IMR-90 (cell line): Measurements from ENCODE around the gene HORMAD2. TPM values are rescaled to one million over a fixed set of nuclear protein-coding genes. Genes with fewer than 3 reads are reported as not detected.

Experiments used
- ATAC-seq: fragments of 200-7000 bp; cut with Tn5 transposase; 2 replicates; pipeline ENCODE4 v1.9.1; 2020; ENCODE audit warnings: low read depth, mild to moderate bottlenecking, moderate library complexity
- BruUV-seq: library from RNA; stranded (reverse); fragments of 400-500 nt; replicated peaks from 2 replicates; lab custom pipeline; 2021; lab: Mats Ljungman, UMichigan
- CTCF ChIA-PET: fragments of 300-600 bp; formaldehyde crosslinking; extraction: SDS; loops from one replicate; lab custom pipeline; 2021; ENCODE audit warnings: antibody characterized with exemption; lab: Yijun Ruan, JAX
- POLR2A ChIA-PET: fragments of 300-600 bp; sonication (Branson Sonifier 250); formaldehyde crosslinking; loops from one replicate; lab custom pipeline; 2022; ENCODE audit warnings: antibody characterized with exemption; ENCODE audit not compliant: unreplicated experiment; lab: Charles Lee
- DNase-seq: peaks from one replicate; pipeline ENCODE4 v3.0.0; 2013
- H2AFZ ChIP-seq: replicated peaks from 2 replicates; pipeline ENCODE3; 2013; ENCODE audit warnings: low read length, mild to moderate bottlenecking; ENCODE audit not compliant: poor library complexity
- H2AK5ac ChIP-seq: 2 replicates; pipeline ENCODE4 v1.6.1; 2013; ENCODE audit warnings: low read depth, low read length, inconsistent platforms
- H2AK9ac ChIP-seq: replicated peaks from 2 replicates; pipeline ENCODE3; 2013; ENCODE audit warnings: mild to moderate bottlenecking, low read depth, low read length, moderate library complexity; ENCODE audit not compliant: poor library complexity
- H2BK120ac ChIP-seq: 2 replicates; pipeline ENCODE4 v1.6.1; 2013; ENCODE audit warnings: low read depth, low read length, inconsistent platforms
- H2BK15ac ChIP-seq: 3 replicates; pipeline ENCODE4 v1.6.1; 2013; ENCODE audit warnings: low read depth, low read length, inconsistent platforms
- H2BK20ac ChIP-seq: 2 replicates; pipeline ENCODE4 v1.6.1; 2013; ENCODE audit warnings: low read depth, mild to moderate bottlenecking, inconsistent platforms, low read length, moderate library complexity
- H2BK5ac ChIP-seq: 2 replicates; pipeline ENCODE4 v1.6.1; 2013; ENCODE audit warnings: mild to moderate bottlenecking, low read depth, low read length, inconsistent platforms; ENCODE audit not compliant: poor library complexity, severe bottlenecking
- H3K14ac ChIP-seq: replicated peaks from 2 replicates; pipeline ENCODE4 v1.6.1; 2013; ENCODE audit warnings: low read depth, low read length, inconsistent platforms
- H3K18ac ChIP-seq: 2 replicates; pipeline ENCODE4 v1.6.1; 2013; ENCODE audit warnings: low read depth, low read length, control low read depth
- H3K23ac ChIP-seq: 2 replicates; pipeline ENCODE4 v1.6.1; 2013; ENCODE audit warnings: low read depth, low read length, inconsistent platforms
- H3K27ac ChIP-seq: 2 replicates; pipeline ENCODE4 v1.5.1; 2013; ENCODE audit warnings: mild to moderate bottlenecking, control low read depth, low read length; ENCODE audit not compliant: insufficient read depth
- H3K27me3 ChIP-seq: 2 replicates; pipeline ENCODE4 v1.6.1; 2013; ENCODE audit warnings: low read length; ENCODE audit not compliant: control insufficient read depth, insufficient read depth
- H3K36me3 ChIP-seq: 2 replicates; pipeline ENCODE4 v1.6.1; 2013; ENCODE audit warnings: low read length, mixed read lengths; ENCODE audit not compliant: control insufficient read depth, insufficient read depth
- H3K4ac ChIP-seq: 2 replicates; pipeline ENCODE4 v1.6.1; 2013; ENCODE audit warnings: low read depth, low read length, inconsistent platforms
- H3K4me1 ChIP-seq: 2 replicates; pipeline ENCODE4 v1.6.1; 2013; ENCODE audit warnings: low read length, mixed read lengths; ENCODE audit not compliant: control insufficient read depth, insufficient read depth
- H3K4me2 ChIP-seq: 2 replicates; pipeline ENCODE4 v1.6.1; 2013; ENCODE audit warnings: low read depth, mild to moderate bottlenecking, control low read depth, low read length, moderate library complexity
- H3K4me3 ChIP-seq: 2 replicates; pipeline ENCODE4 v1.5.1; 2013; ENCODE audit warnings: low read depth, mild to moderate bottlenecking, control low read depth, low read length, moderate library complexity; ENCODE audit not compliant: insufficient read depth
- H3K56ac ChIP-seq: 2 replicates; pipeline ENCODE4 v1.6.1; 2013; ENCODE audit warnings: low read length, inconsistent platforms; ENCODE audit not compliant: insufficient read depth; ENCODE audit errors: extremely low read depth
- H3K79me1 ChIP-seq, 2 experiments: 2 replicates each; pipeline ENCODE4 v1.6.1; 2013; ENCODE audit warnings: low read length in 2 of 2, inconsistent platforms in 1 of 2, low read depth in 1 of 2
- H3K9ac ChIP-seq: 2 replicates; pipeline ENCODE4 v1.6.1; 2013; ENCODE audit warnings: low read depth, low read length, control low read depth
- H3K9me1 ChIP-seq: 2 replicates; pipeline ENCODE4 v1.6.1; 2013; ENCODE audit warnings: low read length, inconsistent platforms; ENCODE audit not compliant: insufficient read depth
- H3K9me3 ChIP-seq: 2 replicates; pipeline ENCODE4 v1.6.1; 2013; ENCODE audit warnings: low read length; ENCODE audit not compliant: control insufficient read depth, insufficient read depth
- H4K20me1 ChIP-seq: 2 replicates; pipeline ENCODE4 v1.6.1; 2013; ENCODE audit warnings: low read length, inconsistent platforms; ENCODE audit not compliant: insufficient read depth
- H4K5ac ChIP-seq: 2 replicates; pipeline ENCODE4 v1.6.1; 2013; ENCODE audit warnings: mild to moderate bottlenecking, low read depth, low read length, control low read depth
- H4K8ac ChIP-seq, 2 experiments: 2 replicates each; pipeline ENCODE4 v1.6.1; 2013; ENCODE audit warnings: low read depth in 2 of 2, low read length in 2 of 2, control low read depth in 1 of 2, inconsistent platforms in 1 of 2
- H4K91ac ChIP-seq: 2 replicates; pipeline ENCODE4 v1.6.1; 2013; ENCODE audit warnings: low read depth, low read length, inconsistent platforms; ENCODE audit not compliant: insufficient read depth
- BHLHE40 ChIP-seq: fragments of 150-350 bp; IDR thresholded peaks from 2 replicates; pipeline ENCODE4 v1.6.1; 2016; ENCODE audit warnings: mild to moderate bottlenecking, low read depth, low read length
- CEBPB ChIP-seq: IDR thresholded peaks from 2 replicates; pipeline ENCODE4 v1.6.1; 2012; ENCODE audit warnings: low read depth, low read length, improper control_type of control experiment
- CHD1 ChIP-seq: IDR thresholded peaks from 2 replicates; pipeline ENCODE4 v1.6.1; 2012; ENCODE audit warnings: low read depth, low read length, improper control_type of control experiment
- FOS ChIP-seq: fragments of 150-350 bp; IDR thresholded peaks from 2 replicates; pipeline ENCODE4 v1.6.1; 2016; ENCODE audit warnings: low read depth, low read length
- MAZ ChIP-seq: IDR thresholded peaks from 2 replicates; pipeline ENCODE4 v1.6.1; 2012; ENCODE audit warnings: low read depth, mild to moderate bottlenecking, low read length, improper control_type of control experiment, moderate library complexity, borderline replicate concordance
- NFE2L2 ChIP-seq: fragments of 150-350 bp; IDR thresholded peaks from 2 replicates; pipeline ENCODE4 v1.6.1; 2016; ENCODE audit warnings: low read depth, mild to moderate bottlenecking, low read length
- RAD21 ChIP-seq: IDR thresholded peaks from 2 replicates; pipeline ENCODE4 v1.6.1; 2012; ENCODE audit warnings: low read length, improper control_type of control experiment
- RFX5 ChIP-seq: IDR thresholded peaks from 2 replicates; pipeline ENCODE4 v1.8.0; 2012; ENCODE audit warnings: low read depth, mild to moderate bottlenecking, low read length, moderate library complexity
- SMC3 ChIP-seq: fragments of 150-350 bp; IDR thresholded peaks from 2 replicates; pipeline ENCODE4 v1.6.1; 2016; ENCODE audit warnings: low read depth, mild to moderate bottlenecking, antibody characterized with exemption, low read length, moderate library complexity
- WGBS, 2 experiments: methylation state at CpG; one replicate each; pipeline versions ENCODE4 v1.1.5 to v1.1.7; 2013; ENCODE audit warnings: missing lambda C conversion rate in 2 of 2; ENCODE audit not compliant: insufficient read length in 1 of 2; ENCODE audit errors: extremely low coverage in 2 of 2; 5-methylcytosine and 5-hydroxymethylcytosine counted together
- dilution Hi-C: fragments of 300-500 bp; cut with HindIII; formaldehyde crosslinking; loops from one replicate; pipeline ENCODE4 v1.14.3; 2018; ENCODE audit warnings: low sequenced_read_pairs; ENCODE audit not compliant: unreplicated experiment
- in situ Hi-C: fragments of 300-500 bp; cut with MboI; formaldehyde crosslinking; loops from 3 replicates; pipeline ENCODE4 v1.14.3; 2019; ENCODE audit warnings: low sequenced_read_pairs, inconsistent platforms, mixed read lengths
- intact Hi-C: fragments of 100-400 bp; cut with micrococcal nuclease; formaldehyde crosslinking; loops from 2 replicates; pipeline ENCODE4 v1.10.0; 2022
- polyA plus RNA-seq, 3 experiments: library from polyadenylated mRNA; depleted of rRNA; stranded (reverse); fragments of >200 nt; gene quantifications; 2 replicates each; pipeline ENCODE4 v1.2.3, GENCODE V29; 2012; ENCODE audit warnings: low replicate concordance in 1 of 3
- total RNA-seq: library from RNA; depleted of rRNA; stranded (reverse); fragments of >200 nt; gene quantifications from 2 replicates; pipeline ENCODE4 v1.2.3, GENCODE V29; 2012
- TF ChIP-seq, protein P1 (sequence below): fragments of 150-350 bp; IDR thresholded peaks from 2 replicates; pipeline ENCODE4 v1.6.1; 2017; ENCODE audit warnings: mild to moderate bottlenecking, antibody characterized with exemption, low read length, low read depth
- TF ChIP-seq, protein P2 (sequence below): fragments of 150-350 bp; IDR thresholded peaks from 2 replicates; pipeline ENCODE4 v1.6.1; 2016; ENCODE audit warnings: low read depth, mild to moderate bottlenecking, low read length, moderate library complexity, borderline replicate concordance

HORMAD2 gene
- total and polyA plus RNA-seq, 2 of the 4 experiments (the other 2 are of a cell fraction): not detected

GRCh38 chr22:30167296-30167695 is 87.0 kb downstream of the HORMAD2 start:
- no peak for DNase-seq
- no peak overlapping the region for H2BK15ac ChIP-seq
- no peaks in the 10 kb centered on the region for H3K9me1 ChIP-seq
- no peak overlapping the region for H3K4me2 ChIP-seq
- no peak overlapping the region for H3K23ac ChIP-seq
- H2BK120ac ChIP-seq: 0 out of 2 replicates have a peak overlapping the region, but pooled peaks have one; percentile 19
- dilution Hi-C loops (no loop called here), intact Hi-C loops (no loop called here), in situ Hi-C loops (no loop called here)
- H3K18ac ChIP-seq: no peak overlapping the region
- no peak overlapping the region for H3K4ac ChIP-seq
- no peak overlapping the region for H2AK9ac ChIP-seq
- no peak overlapping the region for H3K4me3 ChIP-seq
- no peaks in the 10 kb centered on the region for H3K79me1 ChIP-seq
- ChIA-PET POLR2A (no interaction called here), CTCF (no interaction called here)
- no peaks in the 10 kb centered on the region for H3K27me3 ChIP-seq
- no peak overlapping the region for H3K9ac ChIP-seq
- H3K9me3 ChIP-seq: no peaks in the 10 kb centered on the region
- no peak overlapping the region for H4K91ac ChIP-seq
- no TSS peak for BruUV-seq
- H2BK5ac ChIP-seq: no peak overlapping the region
- no peak overlapping the region for H3K56ac ChIP-seq
- no peak overlapping the region for H2BK20ac ChIP-seq
- H3K27ac ChIP-seq: no peak overlapping the region
- H2AK5ac ChIP-seq: no peak overlapping the region
- H2AFZ ChIP-seq: no peak overlapping the region
- TF ChIP-seq CEBPB (no peak), FOS (no peak), NFE2L2 (no peak), RAD21 (no peak), MAZ (no peak), BHLHE40 (no peak), SMC3 (no peak), CHD1 (no peak), RFX5 (no peak)
- TF ChIP-seq, protein P1, sequence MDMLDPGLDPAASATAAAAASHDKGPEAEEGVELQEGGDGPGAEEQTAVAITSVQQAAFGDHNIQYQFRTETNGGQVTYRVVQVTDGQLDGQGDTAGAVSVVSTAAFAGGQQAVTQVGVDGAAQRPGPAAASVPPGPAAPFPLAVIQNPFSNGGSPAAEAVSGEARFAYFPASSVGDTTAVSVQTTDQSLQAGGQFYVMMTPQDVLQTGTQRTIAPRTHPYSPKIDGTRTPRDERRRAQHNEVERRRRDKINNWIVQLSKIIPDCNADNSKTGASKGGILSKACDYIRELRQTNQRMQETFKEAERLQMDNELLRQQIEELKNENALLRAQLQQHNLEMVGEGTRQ: no peak
- TF ChIP-seq, protein P2, sequence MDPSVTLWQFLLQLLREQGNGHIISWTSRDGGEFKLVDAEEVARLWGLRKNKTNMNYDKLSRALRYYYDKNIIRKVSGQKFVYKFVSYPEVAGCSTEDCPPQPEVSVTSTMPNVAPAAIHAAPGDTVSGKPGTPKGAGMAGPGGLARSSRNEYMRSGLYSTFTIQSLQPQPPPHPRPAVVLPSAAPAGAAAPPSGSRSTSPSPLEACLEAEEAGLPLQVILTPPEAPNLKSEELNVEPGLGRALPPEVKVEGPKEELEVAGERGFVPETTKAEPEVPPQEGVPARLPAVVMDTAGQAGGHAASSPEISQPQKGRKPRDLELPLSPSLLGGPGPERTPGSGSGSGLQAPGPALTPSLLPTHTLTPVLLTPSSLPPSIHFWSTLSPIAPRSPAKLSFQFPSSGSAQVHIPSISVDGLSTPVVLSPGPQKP: no peak
- no peaks in the 10 kb centered on the region for H4K20me1 ChIP-seq
- no peaks in the 10 kb centered on the region for H3K4me1 ChIP-seq
- no peaks in the 10 kb centered on the region for H3K36me3 ChIP-seq
- H4K5ac ChIP-seq: no peak overlapping the region
- no peak overlapping the region for H3K14ac ChIP-seq
- no peak for ATAC-seq
- H4K8ac ChIP-seq: no peak overlapping the region
- no CpG with 5 or more reads among the region's 2 CpGs for WGBS, 2 experiments
